ENCODE results near the gene OR11A1.
"Not testable (repeated sequence)": the region's sequence is repeated elsewhere in the genome, so short reads cannot be mapped to it uniquely, and the experiment has no call there.

The OR11A1 gene

GRCh38 chr6:29442719-29443118, 14.2 kb downstream of the OR11A1 start:
- no peak for TF ChIP-seq CTCF (IDR thresholded peaks at IDR 0.05; ENCODE audit: extremely low read depth, missing control alignments)
- no peak for DNase-seq (ENCODE audit: low spot score)

- TF ChIP-seq CTCF (IDR thresholded peaks at IDR 0.05; ENCODE audit: extremely low read depth, missing control alignments) = no peak
- DNase-seq (ENCODE audit: low spot score) = no peak
These were observed 17.9 kb downstream of the OR11A1 start, which contains the start of gene OR10C1 for GRCh38 chr6:29439006-29439405. Gene OR10C1 (plus strand): TSS chr6:29439306. CDS start chr6:29440016, 710 bp downstream.

- not testable (repeated sequence) for DNase-seq (ENCODE audit: low spot score)
These were observed 20.1 kb downstream of the OR11A1 start for GRCh38 chr6:29436730-29437129.

- no peak for TF ChIP-seq CTCF (IDR thresholded peaks at IDR 0.05; ENCODE audit: extremely low read depth, missing control alignments)
- no peak for DNase-seq (ENCODE audit: low spot score)
These were observed 30.2 kb downstream of the OR11A1 start for GRCh38 chr6:29426654-29427053.

GRCh38 chr6:29425075-29425474, 31.8 kb downstream of the OR11A1 start:
- no peak for TF ChIP-seq CTCF (IDR thresholded peaks at IDR 0.05; ENCODE audit: extremely low read depth, missing control alignments)
- DNase-seq (ENCODE audit: low spot score) = no peak

GRCh38 chr6:29424575-29424974, 32.3 kb downstream of the OR11A1 start:
- TF ChIP-seq CTCF (IDR thresholded peaks at IDR 0.05; ENCODE audit: extremely low read depth, missing control alignments) = no peak
- DNase-seq (ENCODE audit: low spot score) = no peak

- TF ChIP-seq CTCF (IDR thresholded peaks at IDR 0.05; ENCODE audit: extremely low read depth, missing control alignments) = no peak
- no peak for DNase-seq (ENCODE audit: low spot score)
These were observed 32.7 kb downstream of the OR11A1 start for GRCh38 chr6:29424168-29424567.

- no peak for DNase-seq (ENCODE audit: low spot score)
These were observed 37.4 kb downstream of the OR11A1 start for GRCh38 chr6:29419516-29419915.

More at GRCh38 chr6:29419516-29419915, 37.4 kb downstream of the OR11A1 start:
- TF ChIP-seq CTCF (IDR thresholded peaks at IDR 0.05; ENCODE audit: extremely low read depth, missing control alignments) = no peak

Data from GM20000 (cell line).